Right atrium auricular region (tissue), 2 donors: Measurements from ENCODE around the gene OR13C2. TPM values are rescaled to one million over a fixed set of nuclear protein-coding genes. Genes with fewer than 3 reads are reported as not detected.

Experiments used
- DNase-seq: peaks from one replicate; pipeline ENCODE4 v3.0.0-alpha.2; 2019; ENCODE audit warnings: low spot score
- H3K27ac ChIP-seq, 2 donors: fragments of 200-600 bp; sonication (generic); 1 replicate in 1 of 2; 2 replicates in 1 of 2; pipeline ENCODE4 v1.5.1; 2016 to 2019
- H3K27me3 ChIP-seq, 2 donors: fragments of 200-600 bp; sonication (generic); one replicate each; pipeline versions ENCODE4 v1.5.1 to v1.6.0; 2017 to 2019
- H3K36me3 ChIP-seq: fragments of 200-600 bp; sonication (generic); one replicate; pipeline ENCODE4 v1.5.1; 2016
- H3K4me1 ChIP-seq, 2 donors: fragments of 200-600 bp; sonication (generic); one replicate each; pipeline versions ENCODE4 v1.5.1 to v1.6.0; 2017 to 2019
- H3K4me3 ChIP-seq, 2 donors: fragments of 200-600 bp; sonication (generic); 1 replicate in 1 of 2; 2 replicates in 1 of 2; pipeline ENCODE4 v1.5.1; 2017 to 2019; ENCODE audit warnings: mild to moderate bottlenecking in 1 of 2, moderate library complexity in 1 of 2
- H3K9me3 ChIP-seq, 2 donors: fragments of 200-600 bp; sonication (generic); one replicate each; pipeline ENCODE4 v1.5.1; 2019
- CTCF ChIP-seq, 2 donors: fragments of 200-600 bp; sonication (generic); IDR thresholded peaks; one replicate each; pipeline ENCODE4 v1.5.1; 2019; ENCODE audit warnings: antibody characterized with exemption in 2 of 2
- total RNA-seq, 2 donors: library from RNA; depleted of rRNA; stranded (reverse); fragments of >200 nt; gene quantifications; one replicate each; pipeline ENCODE4 v1.1.0, GENCODE V29; 2016

Gene OR13C2
- total RNA-seq, 2 donors from 2014 or later = not detected

GRCh38 chr9:104556830-104557634 is 48.4 kb downstream of the OR13C2 start:
- Histone ChIP-seq H3K4me1 (no peaks in the 10 kb centered on the region), H3K36me3 (no peaks in the 10 kb centered on the region), H3K4me3 (no peak overlapping the region), H3K27me3 (no peaks in the 10 kb centered on the region), H3K9me3 (peaks cover 0 to 7% of the 10 kb centered on the region in 2 donors), H3K27ac (no peak overlapping the region)
- TF ChIP-seq CTCF (IDR thresholded peaks at IDR 0.05) = no peak
- DNase-seq = no peak

GRCh38 chr9:104555521-104555920 is 49.9 kb downstream of the OR13C2 start:
- no peaks in the 10 kb centered on the region for H3K27me3 ChIP-seq
- TF ChIP-seq CTCF (IDR thresholded peaks at IDR 0.05) = no peak

More at GRCh38 chr9:104555521-104555920, 49.9 kb downstream of the OR13C2 start:
- H3K9me3 ChIP-seq = peaks cover 0 to 7% of the 10 kb centered on the region in 2 donors
- H3K4me3 ChIP-seq = no peak overlapping the region
- H3K4me1 ChIP-seq = no peaks in the 10 kb centered on the region
- DNase-seq = no peak
- H3K27ac ChIP-seq = no peak overlapping the region
- H3K36me3 ChIP-seq = no peaks in the 10 kb centered on the region

Other genes with a start within 250 kb of the OR13C2 start
- not detected for gene OR13F1, start 101.4 kb downstream of the OR13C2 start, total RNA-seq
- not detected for gene OR13C4, start 78.4 kb downstream of the OR13C2 start, total RNA-seq
- gene OR13C3, start 68.8 kb downstream of the OR13C2 start, total RNA-seq = not detected
- not detected for gene OR13C8, start 36.5 kb downstream of the OR13C2 start, total RNA-seq
- not detected for gene OR13C5, start 6.2 kb downstream of the OR13C2 start, total RNA-seq
- not detected for gene OR13C9, start 12.6 kb upstream of the OR13C2 start, total RNA-seq
- not detected for gene OR13D1, start 88.9 kb upstream of the OR13C2 start, total RNA-seq
- 10 to 100 TPM in 1 of 2 donors, 1 to 10 TPM in 1; 8.3 to 20.6 TPM for gene NIPSNAP3A, start 142.1 kb upstream of the OR13C2 start, total RNA-seq
- gene NIPSNAP3B, start 158.5 kb upstream of the OR13C2 start, total RNA-seq = 10 to 100 TPM; 10.2 to 23.1 TPM